ENCODE results near the gene KRTAP5-2. TPM values are rescaled to one million over a fixed set of nuclear protein-coding genes. Genes with fewer than 3 reads are reported as not detected.

Gene KRTAP5-2
- total RNA-seq, 1 donor from 2014 or later = not detected

DNA sequence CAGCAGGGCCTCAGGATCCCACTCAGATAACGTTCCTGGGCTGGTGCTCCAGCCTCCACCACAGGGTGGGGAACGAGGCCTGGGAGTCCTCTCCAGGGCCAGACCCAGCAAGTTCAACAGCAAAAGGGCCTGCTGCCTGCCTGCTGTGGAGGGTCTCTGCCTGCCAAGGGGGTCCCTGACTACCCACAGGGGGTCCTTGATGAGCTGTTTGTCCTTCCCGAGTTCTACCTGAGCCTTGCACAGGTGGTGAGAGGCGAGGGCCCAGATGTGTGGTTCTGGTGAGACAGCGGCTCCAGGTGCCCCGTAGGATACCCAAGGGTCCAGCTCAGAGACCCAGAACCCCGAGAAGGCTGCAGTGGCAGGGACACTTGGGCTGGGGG lies 30.4 kb downstream of the KRTAP5-2 start:
- DNase-seq (ENCODE audit: low spot score) = no peak

DNA sequence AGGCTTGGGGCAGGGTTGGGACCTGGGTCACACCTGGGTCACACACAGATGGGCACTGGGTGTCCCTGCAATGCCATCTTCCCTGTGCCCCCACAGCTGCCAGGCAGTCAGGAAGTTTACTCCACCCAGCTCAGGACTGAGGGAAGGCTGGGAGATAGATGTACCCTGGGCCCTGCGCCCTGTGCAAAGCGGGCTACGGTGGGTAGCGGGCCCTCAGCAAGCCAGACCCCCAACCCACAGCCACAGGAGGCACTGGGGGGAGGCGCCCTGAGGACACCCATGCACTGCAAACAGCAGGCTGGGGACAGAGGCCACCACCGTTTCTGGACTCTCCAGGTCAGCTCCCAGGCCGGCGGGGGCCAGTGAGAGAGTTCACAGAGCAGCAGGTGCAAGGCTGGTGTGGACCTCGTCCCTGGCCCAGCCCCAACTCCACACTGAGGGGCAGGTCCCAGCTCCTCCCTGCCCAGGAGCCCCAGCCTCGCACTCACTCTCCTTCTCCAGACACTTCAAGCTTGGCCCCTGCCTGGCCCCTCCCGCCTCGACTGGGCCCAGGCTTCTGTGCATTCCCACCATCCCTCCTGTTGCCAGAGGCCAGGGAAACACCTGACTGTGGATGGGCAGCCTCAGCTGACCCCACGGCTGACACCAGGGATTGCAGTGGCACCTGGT lies 30.9 kb downstream of the KRTAP5-2 start:
- DNase-seq (ENCODE audit: low spot score) = no peak

DNA sequence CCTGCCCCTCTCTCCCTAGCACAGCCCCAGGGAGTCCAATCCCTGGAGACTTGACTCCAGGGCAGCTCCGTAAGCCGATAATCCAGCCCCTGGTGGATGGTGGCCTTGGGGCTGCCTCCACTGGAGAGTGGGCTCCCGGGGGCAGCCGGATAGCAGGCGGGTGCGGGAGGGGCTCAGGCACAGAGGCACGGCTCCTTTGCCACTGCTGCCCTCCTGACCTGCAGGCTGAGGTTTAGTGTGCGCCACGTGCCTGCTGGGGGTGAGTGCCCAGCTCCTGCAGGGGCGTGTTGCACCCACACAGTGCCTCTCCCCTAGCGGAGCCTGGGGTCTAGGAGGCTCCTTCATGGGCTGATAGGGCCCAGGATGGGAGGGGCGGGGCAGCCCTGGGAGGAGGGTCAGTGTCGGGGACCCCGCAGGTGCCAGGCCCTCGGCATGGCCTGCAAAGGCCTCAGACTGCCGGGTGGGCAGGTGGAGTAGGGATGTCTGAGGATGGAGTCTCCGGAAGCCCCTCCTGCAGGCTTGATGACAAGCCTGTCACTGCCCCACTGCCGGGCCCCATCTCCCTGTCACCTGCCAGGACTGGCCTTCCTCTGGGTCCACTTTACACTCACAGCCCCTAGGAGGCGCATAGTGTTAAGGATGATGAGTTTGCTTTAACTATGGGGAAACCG lies 31.6 kb downstream of the KRTAP5-2 start:
- DNase-seq (ENCODE audit: low spot score) = no peak

DNA sequence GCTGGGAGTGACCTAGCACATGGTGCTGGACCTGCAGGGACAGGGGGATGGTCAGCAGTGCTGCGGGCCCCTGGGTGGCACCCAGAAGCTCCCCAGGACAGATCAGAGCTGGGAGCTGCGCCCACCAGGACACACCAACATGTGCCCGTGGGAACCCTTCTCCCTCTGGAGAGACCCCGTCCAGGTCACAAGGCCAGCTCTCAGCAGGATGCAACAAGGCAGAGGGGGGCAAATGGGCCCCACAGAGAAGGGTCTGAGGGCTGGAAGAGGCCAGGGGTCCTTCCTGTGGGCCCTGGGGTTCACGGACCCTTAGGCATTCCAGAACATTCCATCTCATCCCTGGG lies 32.2 kb downstream of the KRTAP5-2 start:
- no peak for DNase-seq (ENCODE audit: low spot score)

DNA sequence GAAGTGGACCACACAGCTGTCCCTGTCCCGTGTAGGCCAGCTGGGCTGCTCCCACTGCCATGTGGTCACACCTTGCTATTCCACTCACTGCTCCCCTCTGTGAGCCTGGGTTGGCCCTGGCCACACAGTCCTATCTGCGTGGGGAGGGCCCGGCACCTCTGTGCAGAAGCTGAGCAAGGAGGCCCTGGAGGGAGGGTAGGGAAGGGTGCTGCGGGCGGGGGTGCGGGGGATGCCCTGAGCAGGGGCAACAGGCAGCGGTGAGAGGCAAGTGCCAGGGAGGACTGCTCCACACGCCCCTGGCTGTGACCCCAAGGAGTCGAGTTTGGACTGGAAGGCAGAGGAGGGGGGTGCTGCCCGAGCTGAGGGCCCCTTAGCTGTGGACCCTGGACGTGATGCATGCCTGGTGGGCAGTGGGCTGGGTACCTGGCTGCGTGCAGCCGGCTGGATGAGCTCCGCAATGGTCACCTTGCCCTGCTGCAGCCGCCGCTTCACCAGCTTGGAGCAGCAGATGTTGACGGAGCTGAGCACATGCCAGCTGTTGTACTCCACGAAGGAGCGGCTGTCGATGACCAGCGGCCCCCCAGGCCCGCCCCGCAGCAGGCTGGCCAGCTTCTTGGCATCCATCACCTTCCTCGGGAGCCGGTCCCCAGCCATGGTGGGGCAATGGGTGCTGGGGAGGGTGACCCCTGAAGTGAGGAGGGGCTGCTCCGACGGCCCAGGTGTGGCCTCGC lies 32.8 kb downstream of the KRTAP5-2 start:
- no peak for DNase-seq (ENCODE audit: low spot score)

DNA sequence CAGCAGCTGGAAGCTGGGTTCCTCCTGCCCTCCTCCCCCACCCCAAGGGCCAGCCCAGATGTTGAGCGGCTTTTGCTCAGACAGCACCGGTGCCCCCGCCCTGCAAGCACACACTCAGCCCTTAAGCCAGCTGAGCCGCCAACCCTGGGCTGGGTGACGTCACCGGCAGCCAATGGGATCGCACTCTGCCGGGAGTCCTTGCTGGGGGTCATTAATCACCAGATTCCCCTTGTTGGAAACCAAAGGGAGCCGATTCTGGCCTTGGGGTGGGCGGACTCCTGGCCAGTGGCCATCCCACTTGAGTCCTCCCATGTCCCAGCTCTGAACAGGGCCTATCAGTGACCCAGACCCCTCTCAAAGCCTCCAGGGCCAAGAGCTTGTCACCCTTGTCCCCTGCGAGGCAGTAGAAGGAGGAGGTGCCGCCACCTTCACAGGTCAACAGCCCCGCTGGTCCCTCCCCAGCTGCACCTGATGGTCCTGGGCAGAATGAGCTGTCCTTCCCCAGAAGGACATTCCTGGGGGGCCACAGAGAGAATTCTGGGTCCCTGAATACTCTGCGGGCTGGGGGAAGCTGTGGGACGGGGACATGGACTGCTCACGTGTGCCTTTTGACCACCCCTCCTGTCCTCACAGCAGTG lies 33.4 kb downstream of the KRTAP5-2 start:
- no peak for DNase-seq (ENCODE audit: low spot score)

DNA sequence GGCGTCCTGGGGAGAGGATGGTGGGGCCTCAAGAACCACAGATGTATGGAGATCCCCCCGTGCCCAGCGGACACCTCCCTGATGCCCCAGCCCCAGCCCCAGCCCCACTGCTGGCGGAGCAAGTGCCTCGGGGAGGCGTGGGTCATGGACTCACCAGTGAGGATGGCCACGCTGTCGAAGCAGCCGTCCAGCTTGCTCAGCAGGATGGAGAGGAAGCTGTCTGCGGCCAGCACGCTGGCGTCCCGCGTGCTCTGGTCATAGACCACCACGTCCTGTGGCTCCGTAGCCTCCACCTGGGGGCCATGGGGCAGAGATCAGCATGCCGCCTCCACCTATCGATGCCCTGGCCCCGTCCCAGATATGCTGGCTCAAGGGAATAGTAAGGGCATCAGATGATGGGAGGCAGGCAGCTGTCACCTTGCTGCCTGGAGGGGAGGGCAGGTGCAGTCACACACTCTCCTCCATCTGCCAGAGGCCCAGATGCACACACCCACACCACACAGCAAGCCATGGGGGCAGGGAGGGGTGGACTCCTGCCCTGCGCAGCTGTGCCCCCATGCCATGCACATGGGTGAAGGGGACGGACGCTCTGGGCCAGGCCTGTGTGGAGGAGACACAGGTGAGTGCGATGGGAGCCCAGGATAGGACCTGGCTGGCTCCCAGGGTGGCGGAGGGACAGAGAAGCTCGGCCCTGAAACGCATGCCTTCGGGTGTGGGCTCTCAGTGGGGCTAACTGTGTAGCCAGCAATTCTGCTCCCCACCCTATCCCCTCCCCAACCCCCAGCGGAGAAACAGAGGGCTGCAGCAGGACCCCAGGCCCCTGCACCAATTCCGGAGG lies 34.2 kb downstream of the KRTAP5-2 start:
- no peak for DNase-seq (ENCODE audit: low spot score)

DNA sequence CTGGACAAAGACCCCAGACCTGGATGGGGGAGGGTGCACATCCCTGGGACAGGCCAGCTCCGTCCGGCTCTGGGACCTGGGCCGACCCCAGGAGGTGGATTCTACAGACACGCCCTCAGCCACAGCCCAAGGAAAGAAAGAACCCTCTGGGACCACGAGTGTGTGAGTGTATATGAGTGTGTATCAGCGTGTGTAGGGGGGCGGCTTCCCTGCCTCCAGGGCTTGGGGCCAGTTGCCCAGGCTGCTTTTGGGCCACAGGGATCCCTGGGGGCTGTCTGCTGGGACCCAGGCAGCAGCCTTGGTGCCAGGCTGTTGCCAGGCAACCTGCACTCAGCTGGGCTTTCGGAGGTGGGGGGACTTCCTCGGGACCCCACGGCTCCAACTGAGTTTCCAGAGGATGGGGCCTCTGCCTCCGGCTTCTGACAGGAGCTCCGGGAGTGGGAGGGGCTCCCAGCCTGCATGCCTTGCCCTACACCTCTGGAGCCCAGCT lies 34.9 kb downstream of the KRTAP5-2 start:
- DNase-seq (ENCODE audit: low spot score) = no peak

DNA sequence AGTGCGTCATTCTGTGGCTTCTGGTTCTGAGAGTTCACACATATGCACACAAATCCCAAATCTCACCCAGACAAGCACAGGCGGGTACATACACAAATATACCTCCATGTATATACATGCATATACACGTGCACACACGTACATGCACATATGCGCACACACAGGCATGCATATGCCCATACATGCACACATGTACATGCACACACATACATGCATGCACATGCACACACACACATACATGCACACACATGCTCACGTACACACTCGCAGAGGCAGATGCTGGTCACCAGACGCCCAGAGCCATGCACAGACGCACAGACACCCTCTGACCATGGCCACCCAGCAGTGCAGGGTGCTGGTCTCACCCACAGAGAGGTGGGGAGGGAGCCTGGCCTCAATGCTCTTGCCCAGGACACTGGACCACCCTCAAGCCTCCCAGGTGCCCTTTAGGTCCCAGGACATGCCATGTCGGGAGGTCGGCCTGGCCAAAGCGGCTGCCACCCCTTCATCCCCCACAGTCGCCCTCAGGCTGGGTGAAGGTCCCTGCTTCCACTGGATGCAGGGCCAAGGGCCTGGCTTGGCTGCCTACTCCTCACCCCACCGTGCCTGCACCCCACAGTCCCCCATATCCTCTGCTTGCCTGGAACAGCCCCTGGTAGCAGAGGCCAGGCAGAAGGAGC lies 35.5 kb downstream of the KRTAP5-2 start:
- DNase-seq (ENCODE audit: low spot score) = no peak

DNA sequence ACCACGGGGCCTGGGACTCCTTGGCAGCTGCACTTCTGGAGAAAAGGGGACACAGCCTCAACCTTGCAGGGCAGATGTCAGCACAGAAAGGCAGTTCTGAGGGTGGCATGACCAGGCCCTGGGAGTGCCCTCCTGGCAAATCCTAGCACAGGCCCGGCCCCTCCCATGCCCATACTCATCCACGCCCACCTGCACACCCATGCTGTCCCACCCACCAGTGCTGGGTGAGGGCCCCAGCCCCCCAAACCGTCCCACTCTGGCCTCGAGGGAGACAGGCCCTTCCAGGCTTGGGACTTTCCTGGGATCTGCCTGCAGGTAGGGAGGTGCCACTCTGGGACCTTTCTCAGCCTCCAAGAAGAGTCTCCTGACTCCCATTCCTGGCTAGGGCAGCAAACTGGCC lies 36.1 kb downstream of the KRTAP5-2 start:
- no peak for DNase-seq (ENCODE audit: low spot score)

DNA sequence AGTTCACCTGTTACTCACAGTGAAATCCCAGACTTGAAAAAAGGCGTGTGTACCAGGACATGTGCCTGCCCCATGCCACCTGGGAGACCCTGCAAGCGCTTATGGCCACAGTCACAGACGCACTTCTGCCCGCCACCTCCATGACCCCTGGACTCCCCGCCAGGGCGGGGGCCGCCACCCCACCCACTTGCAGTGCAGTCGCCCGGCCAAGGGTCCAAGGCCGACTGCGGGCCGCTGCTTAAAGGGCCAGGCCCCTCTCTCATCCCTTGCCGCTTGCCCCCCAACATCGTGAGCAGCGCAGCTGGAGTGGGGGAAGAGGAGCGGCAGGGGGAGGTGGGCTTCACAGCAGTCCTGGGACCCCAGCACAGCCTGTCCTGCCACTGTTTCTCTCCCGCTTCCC lies 36.8 kb downstream of the KRTAP5-2 start:
- DNase-seq (ENCODE audit: low spot score) = no peak

DNA sequence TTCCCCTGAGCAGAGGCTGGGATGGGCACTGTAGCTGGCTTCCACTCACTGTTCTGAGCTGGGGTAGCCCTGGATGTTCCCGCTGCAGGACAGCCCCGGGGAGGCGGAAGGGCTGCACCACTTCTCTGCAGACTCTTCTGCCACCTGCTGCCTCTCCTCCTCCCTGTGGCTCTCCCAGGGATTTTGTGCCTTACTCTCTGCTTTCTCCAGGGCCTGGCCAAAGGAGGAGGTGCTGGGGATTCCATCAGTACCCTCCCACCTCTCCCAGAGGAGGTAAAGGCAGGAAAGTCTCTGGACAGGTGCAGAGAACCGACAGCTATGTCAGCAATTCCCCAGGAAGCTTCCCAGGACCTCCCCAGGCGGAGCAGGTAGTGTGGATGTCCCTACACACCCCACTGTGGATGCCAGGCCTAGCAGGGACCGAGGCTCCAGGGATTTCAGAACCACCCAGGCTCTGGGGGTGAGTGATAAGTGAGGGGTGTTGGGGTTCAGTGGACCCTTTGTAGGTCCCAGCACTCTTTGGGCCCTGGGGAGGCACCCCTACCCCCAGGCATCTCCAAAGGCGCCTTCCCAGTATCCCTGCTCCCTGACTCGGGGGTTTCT lies 37.3 kb downstream of the KRTAP5-2 start:
- DNase-seq (ENCODE audit: low spot score) = no peak

DNA sequence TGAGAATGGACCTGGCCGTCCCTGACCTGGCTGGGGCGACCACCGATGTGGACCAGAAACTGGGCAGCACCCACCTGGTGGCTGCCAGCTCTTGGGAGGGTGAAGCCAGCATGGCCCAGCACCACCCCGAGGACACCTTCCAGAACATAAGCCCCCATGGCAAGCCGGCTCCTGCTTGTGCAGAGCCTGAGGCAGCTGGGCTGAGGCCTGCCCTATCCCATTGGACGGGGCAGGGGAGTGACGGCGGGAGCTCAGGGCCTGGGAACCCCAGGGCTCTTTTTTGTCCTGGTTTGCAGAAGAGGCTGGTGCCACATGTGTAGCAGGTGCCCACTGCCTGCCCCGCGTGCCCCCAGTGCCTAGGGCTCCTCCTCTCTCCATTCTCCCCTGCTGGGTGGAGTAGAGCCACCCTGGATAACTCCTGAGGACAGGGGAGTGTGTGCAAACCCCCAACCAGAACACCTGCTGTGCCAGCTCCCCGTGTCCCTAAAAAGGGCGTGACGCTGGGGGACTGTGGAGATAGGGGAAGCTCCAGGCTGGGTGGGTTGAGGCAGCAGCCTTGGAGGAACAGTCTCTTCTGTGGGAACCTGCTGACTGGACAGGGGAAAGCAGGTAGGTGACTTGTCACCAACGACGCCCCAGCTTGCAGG lies 38.0 kb downstream of the KRTAP5-2 start:
- no peak for DNase-seq (ENCODE audit: low spot score)

DNA sequence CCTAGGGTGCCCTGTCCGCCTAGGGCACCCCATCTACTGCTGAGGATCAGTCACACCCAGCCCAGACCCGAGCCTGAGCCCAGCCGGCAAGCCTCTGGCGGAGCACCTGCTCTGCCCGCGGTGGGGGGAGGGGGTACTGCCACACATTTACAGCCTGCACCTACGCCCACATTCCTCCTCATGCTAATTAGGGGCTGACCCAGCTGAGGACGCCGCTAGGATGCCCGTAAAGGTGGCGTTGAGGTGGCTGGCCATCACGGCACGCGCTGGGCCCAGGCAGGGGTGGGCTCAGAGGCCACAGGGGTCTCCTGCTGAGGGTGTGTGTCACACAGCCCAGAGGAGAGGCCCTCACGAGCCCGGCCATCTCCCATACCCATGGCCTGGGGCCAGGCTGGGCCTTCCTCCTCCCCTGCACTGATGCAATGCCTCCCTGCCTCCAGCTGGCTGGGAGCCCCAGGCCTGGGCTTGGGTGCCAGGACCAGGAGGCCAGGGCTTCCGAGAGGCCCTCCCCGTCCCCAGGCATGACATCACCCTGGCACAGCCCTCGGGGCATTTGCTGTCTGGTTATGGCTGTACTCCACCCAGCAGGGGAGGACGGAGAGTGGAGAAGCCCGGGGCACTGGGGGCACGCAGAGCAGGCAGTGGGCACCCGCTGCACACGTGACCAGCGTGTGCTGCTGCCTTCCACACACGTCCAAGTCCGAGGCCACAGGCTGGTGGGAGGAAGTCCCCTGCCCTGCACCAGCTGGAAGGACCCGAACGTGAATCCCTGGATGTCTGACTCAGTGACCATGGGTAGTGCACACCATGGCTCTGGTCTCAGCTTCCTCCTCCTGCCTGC lies 38.8 kb downstream of the KRTAP5-2 start:
- peak; percentile 92 for DNase-seq (ENCODE audit: low spot score)

DNA sequence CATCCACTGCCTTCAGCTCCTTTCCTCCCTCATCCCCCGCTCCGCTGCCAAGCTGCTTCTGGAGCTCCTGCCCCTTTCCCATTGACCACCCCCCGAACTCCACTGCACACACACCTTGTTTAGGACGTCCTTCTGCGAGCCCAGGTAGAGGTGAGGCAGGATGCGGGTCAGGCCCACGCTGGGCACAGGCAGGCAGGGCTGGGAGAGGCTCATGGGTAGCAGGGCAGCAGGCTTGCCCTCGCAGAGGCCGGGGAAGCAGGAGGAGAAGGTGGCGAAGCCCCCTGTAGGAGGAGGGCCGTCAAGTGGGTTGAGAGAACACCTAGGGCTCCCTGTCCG lies 39.4 kb downstream of the KRTAP5-2 start:
- DNase-seq (ENCODE audit: low spot score) = no peak

DNA sequence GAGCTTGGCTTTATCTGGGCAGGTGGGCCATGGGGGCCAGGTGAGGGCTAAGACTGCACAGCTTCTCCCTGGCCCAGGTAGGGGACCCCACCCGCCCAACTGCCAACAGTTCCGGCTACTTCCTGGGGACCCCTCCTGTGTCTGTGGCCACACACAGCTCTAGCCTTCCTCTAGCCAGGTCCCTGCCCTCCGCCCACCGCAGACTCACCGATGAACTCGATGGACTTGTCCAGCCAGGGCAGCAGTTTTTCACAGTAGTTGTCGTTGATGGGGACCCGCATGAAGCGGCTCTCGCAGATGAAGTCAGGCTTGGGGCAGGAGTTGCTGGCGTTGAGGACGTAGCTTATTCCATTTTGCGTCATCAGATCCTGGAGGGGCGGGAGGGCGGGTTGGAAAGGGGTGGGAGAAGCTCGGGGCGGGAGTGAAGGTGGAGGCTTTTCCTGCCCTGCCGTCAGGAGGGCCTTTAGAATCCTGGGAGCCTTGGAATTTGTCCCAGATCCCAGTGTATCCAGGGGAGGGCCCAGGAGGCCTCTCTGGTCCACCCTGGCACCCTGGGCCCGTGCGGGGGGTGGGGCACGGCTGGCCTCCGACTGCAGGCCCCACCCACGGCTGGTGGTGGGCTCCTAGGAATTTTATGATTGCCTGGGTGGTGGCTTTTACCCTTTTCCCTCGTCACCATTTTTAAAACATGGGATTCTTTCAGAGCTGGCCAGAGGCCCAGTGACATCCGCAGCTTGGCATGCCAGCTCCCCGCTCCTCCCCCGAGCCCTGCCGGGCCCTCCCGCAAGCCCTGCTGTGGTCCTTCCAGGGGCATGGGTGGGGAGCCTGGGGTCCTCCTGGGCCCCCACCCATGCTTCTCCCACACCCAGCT lies 40.0 kb downstream of the KRTAP5-2 start:
- peak; percentile 70 for DNase-seq (ENCODE audit: low spot score)

DNA sequence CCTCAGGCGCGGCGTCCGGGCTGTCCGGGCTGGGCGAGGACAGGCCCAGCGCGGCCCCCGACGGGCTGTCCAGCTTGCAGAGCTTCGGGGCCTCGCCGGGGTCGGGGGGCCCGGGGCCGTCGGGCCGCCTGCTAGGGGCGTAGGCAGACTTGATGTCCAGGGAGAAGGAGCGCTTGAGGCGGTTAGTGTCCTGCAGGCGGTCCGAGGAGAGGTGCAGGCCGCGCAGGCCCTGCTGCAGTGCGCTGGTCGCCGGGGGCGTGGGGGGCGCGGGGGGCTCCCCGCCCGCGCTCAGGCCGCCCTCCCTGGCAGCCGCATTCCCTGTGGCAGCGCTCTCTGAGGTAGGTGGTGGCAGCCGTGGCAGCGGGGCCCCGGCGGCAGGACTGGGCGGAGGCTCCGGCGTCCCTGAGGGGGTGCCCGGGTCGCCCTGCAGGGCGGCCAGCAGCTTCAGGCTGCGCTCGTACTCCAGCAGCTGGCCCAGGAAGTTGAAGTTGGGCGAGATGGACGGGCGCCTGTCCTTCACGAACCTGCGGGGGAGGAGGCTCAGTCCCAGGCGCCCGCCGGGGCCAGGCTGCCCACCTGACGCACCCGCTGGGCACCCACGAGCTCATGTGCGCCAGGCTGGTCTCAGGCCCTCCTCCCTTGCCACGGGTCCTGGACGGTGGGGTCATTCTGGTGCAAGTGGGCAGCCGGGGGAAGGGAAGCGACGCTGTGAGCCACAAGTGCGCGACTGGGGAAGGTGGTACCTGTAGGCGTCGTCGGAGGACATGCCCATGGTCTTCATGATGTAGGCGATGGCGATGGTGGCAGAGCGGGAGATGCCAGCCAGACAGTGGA lies 40.8 kb downstream of the KRTAP5-2 start:
- DNase-seq (ENCODE audit: low spot score) = no peak
